Measurements from ENCODE around the gene SBSN. TPM values are rescaled to one million over a fixed set of nuclear protein-coding genes. Genes with fewer than 3 reads are reported as not detected.

The SBSN gene, protein sequence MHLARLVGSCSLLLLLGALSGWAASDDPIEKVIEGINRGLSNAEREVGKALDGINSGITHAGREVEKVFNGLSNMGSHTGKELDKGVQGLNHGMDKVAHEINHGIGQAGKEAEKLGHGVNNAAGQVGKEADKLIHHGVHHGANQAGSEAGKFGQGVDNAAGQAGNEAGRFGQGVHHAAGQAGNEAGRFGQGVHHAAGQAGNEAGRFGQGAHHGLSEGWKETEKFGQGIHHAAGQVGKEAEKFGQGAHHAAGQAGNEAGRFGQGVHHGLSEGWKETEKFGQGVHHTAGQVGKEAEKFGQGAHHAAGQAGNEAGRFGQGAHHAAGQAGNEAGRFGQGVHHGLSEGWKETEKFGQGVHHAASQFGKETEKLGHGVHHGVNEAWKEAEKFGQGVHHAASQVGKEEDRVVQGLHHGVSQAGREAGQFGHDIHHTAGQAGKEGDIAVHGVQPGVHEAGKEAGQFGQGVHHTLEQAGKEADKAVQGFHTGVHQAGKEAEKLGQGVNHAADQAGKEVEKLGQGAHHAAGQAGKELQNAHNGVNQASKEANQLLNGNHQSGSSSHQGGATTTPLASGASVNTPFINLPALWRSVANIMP
- 1,000 to 10,000 TPM; 1,839 to 3,070 (median 2,379) TPM for total RNA-seq

DNA sequence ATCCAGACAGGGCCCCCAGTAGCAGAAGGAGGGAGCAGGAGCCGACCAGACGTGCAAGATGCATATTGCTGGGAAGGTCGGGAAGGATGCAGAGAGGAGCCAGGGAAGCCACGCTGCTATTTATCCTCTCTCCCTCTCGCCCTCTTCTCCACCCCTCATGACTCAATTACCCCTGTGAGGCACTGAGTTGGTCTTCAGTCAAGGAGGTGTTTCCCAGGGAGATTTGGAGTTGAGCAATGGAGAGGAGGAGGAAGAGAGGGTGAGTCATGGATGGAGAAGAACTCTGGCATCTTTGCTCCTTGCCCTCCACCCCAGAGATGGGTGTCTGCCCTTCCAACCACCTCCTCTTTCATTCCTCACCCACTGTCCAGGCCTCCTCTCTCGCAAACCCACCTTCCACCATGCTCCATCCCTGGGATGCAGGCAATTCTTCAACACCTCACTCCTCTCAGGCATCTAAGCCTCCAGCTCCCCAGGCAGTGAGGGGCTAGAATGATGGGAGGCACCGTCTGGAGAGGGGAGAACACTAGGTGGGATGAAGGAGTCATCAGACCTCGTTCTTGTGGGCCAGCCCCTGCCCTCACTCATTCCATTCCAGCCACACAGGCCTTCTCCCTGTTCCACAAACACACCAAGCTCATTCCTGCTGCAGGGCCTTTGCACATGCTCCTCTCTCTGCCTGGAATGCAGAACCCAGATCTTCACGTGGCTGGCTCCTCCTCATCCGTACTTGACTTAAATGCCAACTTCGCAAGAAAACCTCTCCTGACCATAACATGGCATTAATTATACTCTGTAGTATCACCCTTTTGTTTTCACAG, at the start of gene SBSN:
TSS of gene SBSN (minus strand) at position 94 of the 821 bp plus-strand sequence. CDS start at position 64, 30 bp downstream.
- intact Hi-C loops (cut with DNase I; ENCODE audit: low total_unique reads) = no loop called here
- no peak for DNase-seq (ENCODE audit: low spot score in 2 of 2)
- TF ChIP-seq, protein P1, sequence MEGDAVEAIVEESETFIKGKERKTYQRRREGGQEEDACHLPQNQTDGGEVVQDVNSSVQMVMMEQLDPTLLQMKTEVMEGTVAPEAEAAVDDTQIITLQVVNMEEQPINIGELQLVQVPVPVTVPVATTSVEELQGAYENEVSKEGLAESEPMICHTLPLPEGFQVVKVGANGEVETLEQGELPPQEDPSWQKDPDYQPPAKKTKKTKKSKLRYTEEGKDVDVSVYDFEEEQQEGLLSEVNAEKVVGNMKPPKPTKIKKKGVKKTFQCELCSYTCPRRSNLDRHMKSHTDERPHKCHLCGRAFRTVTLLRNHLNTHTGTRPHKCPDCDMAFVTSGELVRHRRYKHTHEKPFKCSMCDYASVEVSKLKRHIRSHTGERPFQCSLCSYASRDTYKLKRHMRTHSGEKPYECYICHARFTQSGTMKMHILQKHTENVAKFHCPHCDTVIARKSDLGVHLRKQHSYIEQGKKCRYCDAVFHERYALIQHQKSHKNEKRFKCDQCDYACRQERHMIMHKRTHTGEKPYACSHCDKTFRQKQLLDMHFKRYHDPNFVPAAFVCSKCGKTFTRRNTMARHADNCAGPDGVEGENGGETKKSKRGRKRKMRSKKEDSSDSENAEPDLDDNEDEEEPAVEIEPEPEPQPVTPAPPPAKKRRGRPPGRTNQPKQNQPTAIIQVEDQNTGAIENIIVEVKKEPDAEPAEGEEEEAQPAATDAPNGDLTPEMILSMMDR (IDR thresholded peaks at IDR 0.05) = no peak
- no peak for TF ChIP-seq POLR2A (IDR thresholded peaks at IDR 0.05)
- WGBS, 2 donors = 62 to 76% methylated on average over 10 to 11 of the region's 11 CpGs
- H3K4me3 ChIP-seq (ENCODE audit: low read depth, poor library complexity, severe bottlenecking) = no peak within 1 kb of the TSS

DNA sequence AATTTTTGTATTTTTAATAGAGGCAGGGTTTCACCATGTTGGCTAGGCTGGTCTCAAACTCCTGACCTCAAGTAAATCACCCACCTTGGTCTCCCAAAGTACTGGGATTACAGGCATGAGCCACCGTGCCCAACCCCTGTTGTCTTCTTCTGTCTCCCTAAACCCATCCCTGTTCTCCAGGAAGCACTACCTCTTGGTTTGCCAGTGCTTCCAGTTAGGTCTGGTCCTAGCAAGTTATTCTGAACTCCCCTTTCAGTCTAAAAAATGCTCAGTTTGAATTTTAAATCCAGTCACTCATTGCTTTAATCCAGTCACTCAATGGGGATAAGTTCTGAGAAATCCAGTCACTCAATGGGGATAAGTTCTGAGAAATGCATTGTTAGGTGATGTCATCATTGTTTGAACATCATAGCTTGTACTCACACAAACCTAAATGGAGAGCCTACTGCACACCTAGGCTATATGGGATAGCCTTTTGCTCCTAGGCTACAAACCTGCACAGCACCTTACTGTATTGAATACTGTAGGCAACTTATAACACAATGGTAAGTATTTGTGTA, 43.4 kb upstream of the SBSN start:
- no peak for DNase-seq (ENCODE audit: low spot score in 2 of 2)
- no peak overlapping the region for H3K4me3 ChIP-seq (ENCODE audit: low read depth, poor library complexity, severe bottlenecking)
- WGBS, 2 donors = 75 to 95% methylated on average over 1 of the region's 1 CpG
- intact Hi-C loops (cut with DNase I; ENCODE audit: low total_unique reads) = no loop called here
- TF ChIP-seq, protein P1 (IDR thresholded peaks at IDR 0.05) = no peak
- no peak for TF ChIP-seq POLR2A (IDR thresholded peaks at IDR 0.05)

DNA sequence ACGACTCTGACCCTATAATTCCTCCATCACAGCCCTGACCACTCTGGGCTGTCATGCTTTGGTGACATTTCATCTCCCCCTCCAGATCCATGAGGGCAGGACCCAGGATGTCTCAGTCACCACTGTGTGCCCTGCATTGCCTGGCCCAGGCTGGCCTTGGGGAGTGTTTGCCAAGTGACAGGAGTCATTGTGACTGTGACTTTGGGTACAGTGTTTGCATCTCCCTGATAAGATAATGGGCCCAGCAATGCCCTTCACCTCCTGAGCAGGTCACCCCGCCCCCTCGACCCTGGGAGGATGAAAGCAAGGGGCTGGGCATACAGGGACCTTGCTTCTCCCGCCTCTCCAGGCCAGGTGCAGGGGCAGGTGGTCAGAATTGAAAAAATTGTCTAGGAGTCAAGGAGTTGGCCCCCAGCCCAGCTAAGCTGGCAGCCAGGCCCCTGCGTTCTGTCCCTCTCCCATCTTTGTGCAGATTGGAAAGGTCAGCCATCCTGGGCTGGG, 41.2 kb upstream of the SBSN start:
- H3K4me3 ChIP-seq (ENCODE audit: low read depth, poor library complexity, severe bottlenecking) = no peak overlapping the region
- WGBS, 2 donors = 58 to 69% methylated on average over 5 of the region's 5 CpGs
- intact Hi-C loops (cut with DNase I; ENCODE audit: low total_unique reads) = no loop called here
- no peak for DNase-seq (ENCODE audit: low spot score in 2 of 2)
- TF ChIP-seq, protein P1 (IDR thresholded peaks at IDR 0.05) = no peak
- no peak for TF ChIP-seq POLR2A (IDR thresholded peaks at IDR 0.05)

DNA sequence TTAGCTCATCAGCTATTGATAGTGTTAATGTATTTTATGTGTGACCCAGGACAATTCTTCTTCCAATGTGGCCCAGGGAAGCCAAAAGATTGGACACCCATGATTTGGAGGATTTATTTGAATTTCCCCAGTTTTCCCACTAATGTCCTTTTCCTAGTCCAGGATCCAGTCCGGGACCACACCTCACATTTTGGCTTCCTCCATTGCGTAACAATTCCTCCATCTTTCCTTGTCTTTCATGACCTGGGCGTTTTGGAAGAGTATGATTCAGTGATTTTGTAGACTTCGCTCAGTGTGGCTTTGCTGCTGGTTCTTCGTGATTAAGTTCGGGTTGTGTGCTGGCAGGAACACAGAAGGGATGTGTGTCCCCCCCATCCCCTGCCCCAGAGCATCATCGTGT, 38.6 kb upstream of the SBSN start:
- no peak overlapping the region for H3K4me3 ChIP-seq (ENCODE audit: low read depth, poor library complexity, severe bottlenecking)
- TF ChIP-seq POLR2A (IDR thresholded peaks at IDR 0.05) = no peak
- TF ChIP-seq, protein P1 (IDR thresholded peaks at IDR 0.05) = no peak
- intact Hi-C loops (cut with DNase I; ENCODE audit: low total_unique reads) = no loop called here
- no peak for DNase-seq (ENCODE audit: low spot score in 2 of 2)
- 85 to 87% methylated on average over 7 of the region's 7 CpGs for WGBS, 2 donors

DNA sequence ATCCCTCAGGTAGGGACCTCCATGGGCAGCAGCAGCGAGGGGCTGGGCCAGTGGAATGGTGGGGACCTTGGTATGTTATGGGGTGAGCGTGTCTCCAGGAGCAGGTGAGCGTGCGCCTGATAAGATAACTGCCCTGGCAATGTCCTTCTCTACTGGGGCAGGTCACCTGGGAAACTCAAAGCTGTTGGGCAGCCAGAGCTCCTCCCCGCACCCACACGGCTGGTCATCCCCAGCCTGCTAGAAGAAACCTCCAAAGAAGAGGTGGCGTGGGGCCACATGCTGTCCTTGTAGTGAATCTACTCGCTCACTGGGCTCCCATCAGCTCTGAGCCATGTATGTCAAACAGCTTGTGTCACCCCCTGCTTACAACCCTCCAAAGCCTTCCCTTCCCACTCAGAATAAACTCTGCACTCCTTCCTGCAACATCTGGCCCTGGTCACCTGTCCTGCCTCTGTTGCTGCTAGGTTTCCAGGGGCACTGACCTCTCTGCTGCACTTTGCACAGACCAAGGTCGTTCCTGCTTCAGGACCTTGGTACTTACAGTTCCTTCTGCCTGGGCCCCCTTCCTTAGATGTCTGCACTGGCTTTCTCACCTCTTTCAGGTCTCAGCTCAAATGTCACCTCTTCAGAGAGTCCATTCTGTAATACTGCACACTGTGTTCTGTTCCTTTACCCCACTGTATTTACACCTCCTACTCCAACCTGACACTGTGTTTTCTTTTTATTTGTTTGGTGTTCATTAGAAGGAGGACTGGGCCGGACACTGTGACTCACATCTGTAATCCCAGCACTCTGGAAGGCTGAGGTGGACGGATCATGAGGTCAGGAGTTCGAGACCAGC, 37.1 kb upstream of the SBSN start:
- intact Hi-C loops (cut with DNase I; ENCODE audit: low total_unique reads) = no loop called here
- WGBS, 2 donors = 77 to 80% methylated on average over 12 of the region's 12 CpGs
- no peak overlapping the region for H3K4me3 ChIP-seq (ENCODE audit: low read depth, poor library complexity, severe bottlenecking)
- no peak for TF ChIP-seq POLR2A (IDR thresholded peaks at IDR 0.05)
- TF ChIP-seq, protein P1 (IDR thresholded peaks at IDR 0.05) = no peak
- no peak for DNase-seq (ENCODE audit: low spot score in 2 of 2)

Data from lower leg skin (tissue), 4 donors.